Stimulated activated CD4-positive, alpha-beta T cell treated with anti-CD3 and anti-CD28 coated beads, Interleukin-15, amount 100 ng/mL, for 1 hour (primary cell): ENCODE data around the gene CRLF3.
"Not testable (repeated sequence)": the region's sequence is repeated elsewhere in the genome, so short reads cannot be mapped to it uniquely, and the experiment has no call there.

Experiments used
- DNase-seq, 2 donors: peaks; one replicate each; pipeline ENCODE4 v3.0.0-alpha.2; 2020; ENCODE audit warnings: low read depth in 1 of 2, low spot score in 1 of 2

The CRLF3 gene

DNA sequence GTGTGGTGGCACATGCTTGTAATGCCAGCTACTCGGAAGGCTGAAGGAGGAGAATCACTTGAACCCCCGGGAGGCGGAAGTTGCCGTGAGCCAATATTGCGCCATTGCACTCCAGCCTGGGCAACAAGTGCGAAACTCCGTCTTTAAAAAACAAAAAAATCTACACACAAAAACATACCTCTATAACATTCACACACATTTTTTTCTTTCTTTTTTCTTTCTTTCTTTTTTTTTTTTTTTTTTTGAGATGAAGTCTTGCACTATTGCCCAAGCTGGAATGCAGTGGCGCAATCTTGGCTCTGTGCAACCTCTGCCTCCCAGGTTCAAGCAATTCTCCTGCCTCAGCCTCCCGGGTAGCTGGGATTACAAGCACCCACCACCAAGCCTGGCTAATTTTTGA, 9.6 kb downstream of the CRLF3 start:
- DNase-seq = not testable (repeated sequence)

DNA sequence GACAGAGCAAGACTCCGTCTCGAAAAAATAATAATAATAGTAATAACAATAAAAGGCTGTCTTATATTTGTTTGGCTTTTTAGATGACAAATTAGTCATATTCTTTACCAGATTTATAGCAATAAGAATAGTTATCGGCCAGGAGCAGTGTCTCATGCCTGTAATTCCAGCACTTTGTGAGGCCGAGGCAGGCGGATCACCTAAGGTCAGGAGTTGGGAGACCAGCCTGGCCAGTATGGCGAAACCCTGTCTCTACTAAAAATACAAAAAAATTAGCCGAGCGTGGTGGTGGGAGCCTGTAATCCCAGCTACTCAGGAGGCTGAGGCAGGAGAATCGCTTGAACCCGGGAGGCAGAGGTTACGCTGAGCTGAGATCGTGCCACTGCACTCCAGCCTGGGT, 10.3 kb downstream of the CRLF3 start:
- not testable (repeated sequence) for DNase-seq

DNA sequence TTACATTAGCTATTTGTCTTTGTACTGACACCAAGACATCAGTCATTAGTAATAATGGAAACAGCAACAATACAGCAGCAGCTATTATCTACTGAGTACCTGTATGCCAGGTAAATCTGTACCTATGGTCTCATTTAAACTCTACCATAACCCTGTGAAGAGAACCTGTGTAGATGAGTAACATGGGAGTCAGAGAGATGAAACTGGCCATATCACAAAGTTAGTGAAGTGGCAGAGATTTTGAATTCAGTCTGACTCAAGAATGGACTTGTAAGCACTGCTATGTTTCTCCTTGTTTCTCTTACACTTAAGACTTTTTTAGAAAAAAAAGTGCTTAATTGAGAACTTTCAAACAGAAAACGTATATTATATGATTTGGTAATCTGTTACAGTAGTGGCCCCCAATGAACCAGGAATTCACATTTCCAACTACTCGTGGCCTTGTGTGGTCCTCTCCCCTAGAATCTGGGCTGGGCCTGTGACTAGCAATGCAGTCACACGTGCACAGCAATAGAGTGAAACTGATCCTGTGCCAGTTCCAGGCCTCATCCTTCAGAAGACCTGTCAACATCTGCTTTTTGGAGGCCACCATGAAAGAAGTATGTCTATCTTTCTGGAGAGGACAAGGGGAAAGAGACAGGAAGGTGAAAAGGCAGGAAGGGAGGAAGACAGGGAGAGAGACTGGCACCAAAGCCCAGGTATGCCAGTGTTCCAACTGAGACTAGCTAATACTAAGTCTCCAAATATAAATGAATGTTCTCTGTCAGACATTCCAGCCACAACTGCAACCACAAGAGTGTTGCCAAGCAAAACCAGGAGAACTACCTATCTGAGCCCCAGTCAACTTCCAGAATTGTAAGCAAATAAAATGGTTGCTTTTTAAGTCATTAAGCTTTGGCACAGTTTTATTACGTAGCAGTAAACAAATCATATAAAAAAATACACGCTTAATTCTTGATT, 12.0 kb downstream of the CRLF3 start:
- DNase-seq = no peak

DNA sequence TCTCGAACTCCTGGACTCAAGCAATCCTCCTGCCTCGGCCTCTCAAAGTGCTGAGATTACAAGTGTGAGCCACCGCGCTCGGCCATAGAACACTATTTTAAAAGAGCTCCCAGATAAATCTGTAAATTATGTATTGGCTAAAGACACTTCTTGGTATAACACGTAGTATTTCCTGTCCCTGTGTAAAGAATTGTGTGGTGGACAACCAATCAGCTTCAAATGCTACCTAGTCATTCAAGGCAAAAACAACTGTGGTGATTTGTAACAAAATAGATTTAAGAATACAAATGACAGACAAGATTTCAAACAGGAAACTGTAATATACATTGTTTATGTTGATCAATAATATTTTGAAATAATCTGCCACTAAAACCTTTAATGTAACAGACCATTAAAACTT, 14.6 kb downstream of the CRLF3 start:
- DNase-seq = no peak

DNA sequence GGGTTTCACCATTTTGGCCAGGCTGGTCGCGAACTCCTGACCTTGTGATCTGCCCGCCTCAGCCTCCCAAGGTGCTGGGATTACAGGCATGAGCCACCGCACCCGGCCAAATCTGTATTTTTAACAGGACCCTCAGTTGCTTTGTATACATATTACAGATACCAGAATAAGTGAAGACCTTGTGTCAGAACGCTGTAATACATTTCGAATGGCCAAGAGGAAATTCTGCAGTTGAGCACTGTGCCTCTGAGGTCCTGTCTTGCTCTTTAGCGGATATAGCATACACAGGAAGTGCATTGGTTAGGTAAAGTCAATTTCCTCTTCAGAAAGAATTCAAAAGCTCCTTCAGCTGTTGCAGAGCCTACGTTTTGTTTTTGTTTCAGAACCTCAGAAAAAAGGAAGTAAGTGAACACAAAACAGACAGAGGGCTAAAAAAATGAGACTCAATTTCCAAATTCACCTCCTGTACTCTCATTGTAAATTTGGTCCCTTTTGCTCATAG, 15.7 kb downstream of the CRLF3 start:
- DNase-seq = no peak

DNA sequence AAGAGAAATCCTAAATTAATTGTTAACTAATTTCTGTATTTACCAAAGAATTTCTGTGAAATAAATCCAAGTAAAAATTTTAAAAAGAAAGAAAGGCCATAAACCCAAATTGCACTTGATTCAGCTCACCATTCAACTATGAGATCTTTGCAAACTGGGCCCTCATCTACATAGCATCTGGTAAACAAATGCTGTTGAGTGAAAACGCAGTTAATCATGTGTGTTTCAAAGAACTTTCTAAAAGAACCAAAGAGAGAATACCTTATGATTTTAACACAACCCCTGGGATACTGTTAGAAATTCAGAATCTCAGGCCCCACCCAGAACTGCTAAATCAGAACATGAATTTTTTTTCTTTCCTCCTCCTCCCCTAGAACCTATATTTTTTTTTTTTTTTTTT, 16.6 kb downstream of the CRLF3 start:
- no peak for DNase-seq

DNA sequence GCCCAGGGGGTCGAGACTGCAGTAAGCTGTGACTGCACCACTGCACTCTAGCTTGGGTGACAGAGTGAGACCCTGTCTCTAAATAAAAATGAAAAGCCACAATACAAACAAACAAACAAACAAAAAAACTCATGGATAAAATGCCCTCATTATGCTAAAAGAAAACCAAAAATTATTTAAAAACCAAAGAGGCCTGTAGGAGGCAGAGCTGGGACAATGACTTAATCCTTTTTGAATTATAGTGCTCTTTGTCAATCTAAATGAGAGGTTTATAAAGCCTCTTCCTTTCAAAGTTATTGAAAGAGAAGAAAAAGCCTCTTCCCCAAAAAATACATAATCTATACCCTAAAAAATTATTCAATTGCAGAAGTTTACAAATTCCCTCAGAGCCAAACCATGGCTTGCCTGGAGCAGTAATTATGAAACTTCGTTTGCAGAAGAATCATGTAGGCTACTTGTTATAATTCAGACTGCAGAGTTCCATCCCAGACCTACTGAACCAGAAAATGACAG, 18.5 kb downstream of the CRLF3 start:
- no peak for DNase-seq

DNA sequence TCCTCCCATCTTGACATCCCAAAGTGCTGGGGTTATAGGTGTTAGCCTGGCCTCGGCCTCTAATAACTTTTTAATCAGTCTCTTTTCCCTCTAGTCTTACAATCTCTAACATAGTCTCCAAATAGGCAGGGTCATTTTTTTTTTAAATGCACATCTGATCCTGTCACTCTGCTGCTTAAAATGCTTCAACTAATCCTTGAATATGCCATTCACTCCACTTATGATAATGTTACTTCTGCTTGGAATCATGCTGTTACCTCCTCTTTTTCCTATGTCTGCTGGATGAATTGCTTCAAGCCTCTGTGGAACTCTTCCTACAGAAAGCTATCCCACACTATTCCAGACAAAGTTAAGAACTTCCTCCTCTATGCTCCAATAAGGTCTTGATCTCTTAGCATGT, 22.8 kb downstream of the CRLF3 start:
- no peak for DNase-seq

DNA sequence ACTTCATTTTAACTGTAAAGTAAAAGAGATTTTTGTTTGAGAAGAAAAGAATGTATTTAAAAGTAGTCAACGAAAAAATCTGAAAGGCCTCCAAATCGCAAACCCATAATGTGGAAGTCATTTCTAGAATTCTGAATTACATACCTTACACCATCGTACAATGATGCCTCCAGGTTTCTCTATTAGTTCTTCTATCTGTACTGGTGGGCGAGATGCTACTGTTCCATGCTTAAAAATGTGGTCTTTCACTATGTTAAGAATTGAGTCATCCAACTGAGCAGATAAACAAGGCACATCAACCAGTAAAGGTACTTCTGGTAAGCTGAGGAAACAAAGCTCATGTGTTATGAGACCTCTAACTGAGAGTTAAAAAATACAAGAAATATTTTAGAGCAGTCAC, 28.5 kb downstream of the CRLF3 start:
- no peak for DNase-seq

DNA sequence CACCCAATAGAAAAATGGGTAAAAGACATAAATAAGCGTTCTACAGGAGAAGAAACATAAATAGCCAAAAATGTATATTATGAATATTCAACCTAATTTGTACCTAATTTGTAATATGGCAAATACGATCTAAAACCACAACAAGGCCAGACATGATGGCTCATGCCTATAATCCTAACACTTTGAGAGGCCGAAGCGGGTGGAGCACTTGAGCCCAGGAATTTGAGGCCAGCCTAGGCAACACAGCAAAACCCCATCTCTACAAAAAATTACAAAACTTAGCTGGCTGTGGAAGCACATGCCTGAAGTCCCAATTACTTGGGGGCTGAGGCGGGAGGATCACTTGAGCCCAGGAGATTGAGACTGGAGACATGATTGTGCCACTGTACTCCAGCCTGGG, 30.1 kb downstream of the CRLF3 start:
- DNase-seq = no peak

DNA sequence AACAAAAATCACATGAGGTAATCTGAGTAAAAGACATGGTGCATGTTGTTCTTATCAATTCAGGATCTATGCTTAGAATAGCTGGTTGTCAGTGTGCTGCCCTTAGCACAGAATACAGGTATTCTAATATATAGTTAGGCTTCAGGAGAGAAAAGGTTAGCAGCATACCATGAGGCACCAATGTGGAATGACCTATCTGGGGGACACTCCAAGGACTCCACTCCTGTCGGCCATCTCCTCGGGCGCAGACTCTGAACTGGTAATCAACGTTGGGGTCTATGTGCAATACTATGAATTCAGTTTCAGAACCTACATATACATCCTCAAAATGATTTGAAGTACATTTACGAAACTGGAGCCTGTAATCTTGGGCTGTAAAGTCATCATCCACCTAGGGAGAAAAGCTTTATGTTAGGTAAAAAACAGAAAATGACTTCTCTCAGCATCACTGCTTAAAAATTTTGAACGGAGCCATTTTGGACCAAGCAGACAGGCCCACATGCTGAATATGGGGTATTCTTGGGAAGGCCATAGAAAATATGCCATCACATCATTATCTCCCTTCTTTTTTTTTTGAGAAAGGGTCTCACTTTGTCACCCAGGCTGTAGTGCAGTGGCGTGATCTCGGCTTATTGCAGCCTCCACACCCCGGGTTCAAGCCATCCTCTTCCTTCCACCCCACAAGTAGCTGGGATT, 31.1 kb downstream of the CRLF3 start:
- no peak for DNase-seq

DNA sequence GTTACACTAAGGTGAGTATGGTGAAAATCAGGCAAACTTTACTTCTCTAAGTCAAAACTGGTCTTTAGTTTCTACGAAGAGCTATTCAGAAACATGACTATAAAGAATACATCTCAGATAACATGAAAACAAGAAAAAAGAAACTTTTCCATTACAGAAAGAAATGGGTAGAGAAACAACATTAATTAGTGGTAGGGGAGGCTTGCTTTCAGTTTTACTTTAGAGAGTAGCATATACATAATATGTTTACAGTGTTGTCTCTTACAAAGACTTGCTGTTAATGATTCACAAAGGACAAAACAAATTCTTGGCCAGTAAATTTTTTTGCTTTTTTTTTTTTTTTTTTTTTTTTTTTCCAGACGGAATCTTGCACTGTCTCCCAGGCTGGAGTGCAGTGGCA, 34.2 kb downstream of the CRLF3 start:
- DNase-seq = no peak

DNA sequence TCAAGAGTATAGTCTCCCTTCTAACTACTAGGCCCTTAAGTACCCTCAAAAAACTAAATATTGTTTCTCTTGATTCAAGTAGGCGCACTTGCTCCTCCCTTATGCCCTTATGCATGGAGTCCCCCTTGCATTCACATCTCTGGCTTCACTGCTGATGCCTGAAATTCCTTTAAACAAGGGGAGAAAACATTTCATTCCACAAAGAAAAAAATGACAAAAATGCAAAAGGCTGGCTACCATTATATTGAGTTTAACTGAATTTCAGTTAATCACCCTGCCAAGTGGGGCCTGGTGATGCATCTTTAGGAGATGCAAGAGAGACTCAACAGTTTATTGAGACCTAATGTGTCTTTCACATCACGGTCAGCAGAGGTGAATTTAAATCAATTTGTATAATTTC, 35.6 kb downstream of the CRLF3 start:
- no peak for DNase-seq

DNA sequence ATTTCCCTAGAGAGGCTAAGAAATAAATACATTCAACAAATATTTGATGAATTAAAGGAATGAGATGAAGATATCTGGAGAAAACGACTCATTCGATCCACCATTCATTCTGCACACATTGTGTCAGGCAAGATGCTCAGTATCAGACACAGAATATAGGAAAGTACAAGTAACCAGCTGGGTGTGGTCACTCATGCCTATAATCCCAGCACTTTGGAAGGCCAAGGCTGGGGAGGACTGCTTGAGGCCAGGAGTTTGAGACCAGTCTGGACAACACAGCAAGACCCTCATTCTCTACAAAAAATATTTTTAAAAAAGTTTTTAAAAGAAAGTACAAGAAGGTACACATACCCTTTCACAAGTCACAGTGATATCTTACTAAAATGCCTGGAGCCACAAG, 42.3 kb downstream of the CRLF3 start:
- DNase-seq = no peak

DNA sequence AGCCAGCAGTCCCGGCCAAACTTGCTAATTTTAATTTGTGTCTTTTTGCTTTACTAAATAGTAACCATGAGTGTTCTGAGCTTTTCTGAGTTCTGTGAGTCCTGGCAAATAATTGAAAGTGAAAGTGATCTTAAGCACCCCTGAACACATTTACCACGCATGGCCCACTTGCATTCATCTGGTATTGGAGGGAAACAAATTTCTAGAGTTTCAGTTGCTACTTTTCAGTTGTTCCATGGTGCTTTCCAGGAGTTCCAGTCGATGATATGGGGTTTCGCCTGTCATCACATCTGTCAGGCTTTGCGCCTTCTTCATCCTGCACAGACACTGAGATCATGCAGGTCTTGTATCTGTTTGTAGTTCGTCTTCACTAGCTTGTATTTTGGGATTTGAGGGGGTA, 44.1 kb downstream of the CRLF3 start:
- DNase-seq = no peak

DNA sequence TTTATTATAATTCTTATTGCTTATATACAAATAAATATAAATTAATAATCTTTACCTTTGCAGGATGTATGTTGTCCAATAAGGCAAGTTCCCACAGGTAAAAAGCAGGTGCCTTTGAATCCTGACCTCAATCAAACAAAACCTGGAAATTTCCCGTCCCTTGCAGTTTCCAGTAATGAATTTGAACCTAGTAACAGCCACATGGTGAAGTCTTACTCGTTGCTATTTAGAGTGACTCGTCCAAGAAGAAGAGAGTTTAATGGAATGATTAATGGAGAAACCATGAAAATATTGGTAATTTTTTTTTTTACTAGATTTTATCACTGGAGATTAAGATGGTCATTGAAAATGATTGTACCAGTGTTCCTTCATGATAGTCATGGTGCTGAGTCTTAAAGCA, 55.7 kb downstream of the CRLF3 start:
- DNase-seq = not testable (repeated sequence)

DNA sequence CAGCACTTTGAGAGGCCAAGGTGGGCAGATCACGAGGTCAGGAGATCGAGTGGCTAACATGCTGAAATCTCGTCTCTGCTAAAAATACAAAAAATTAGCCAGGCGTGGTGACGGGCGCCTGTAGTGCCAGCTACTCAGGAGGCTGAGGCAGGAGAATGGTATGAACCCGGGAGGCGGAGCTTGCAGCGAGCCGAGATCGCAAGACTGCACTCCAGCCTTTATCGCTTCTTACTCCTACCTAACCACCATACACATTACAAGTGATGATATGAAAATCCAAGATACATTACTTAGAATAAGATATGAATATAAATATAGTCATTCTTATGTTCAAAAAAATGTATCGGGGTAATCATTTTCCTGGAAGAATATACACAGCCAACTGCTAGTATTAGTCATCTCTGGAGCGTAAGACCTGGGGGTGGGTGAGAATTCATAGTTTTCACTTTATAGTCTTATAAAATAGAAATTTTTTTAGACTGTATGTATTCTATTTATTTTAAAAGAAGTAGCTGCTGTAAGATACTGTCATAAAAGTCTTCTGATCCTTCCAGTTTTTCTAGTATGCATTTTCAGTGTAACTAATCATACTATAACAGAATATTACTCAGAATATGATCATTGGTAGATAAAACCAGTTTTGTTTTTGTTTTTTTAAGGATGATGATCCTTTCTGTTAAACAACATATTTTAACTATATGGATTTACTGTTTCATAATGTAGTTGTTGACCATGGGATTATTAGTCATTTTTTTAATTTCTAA, 56.7 kb downstream of the CRLF3 start:
- not testable (repeated sequence) for DNase-seq

DNA sequence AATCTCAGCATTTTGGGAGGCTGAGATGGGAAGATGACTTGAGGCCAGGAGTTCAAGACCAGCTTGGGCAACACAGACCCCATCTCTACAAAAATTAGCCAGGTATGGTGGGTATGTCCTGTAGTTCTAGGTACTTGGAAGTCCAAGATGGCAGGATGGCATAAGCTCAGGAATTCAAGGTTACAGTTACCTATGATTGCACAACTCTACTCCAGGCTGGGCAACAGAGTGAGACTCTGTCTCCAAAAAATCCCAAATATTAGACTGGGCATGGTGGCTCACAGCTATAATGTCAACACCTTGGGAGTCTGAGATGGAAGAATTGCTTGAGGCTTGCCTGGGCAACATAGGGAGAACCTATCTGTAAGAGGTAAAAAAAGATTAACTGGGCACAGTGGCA, 63.4 kb downstream of the CRLF3 start:
- no peak for DNase-seq

DNA sequence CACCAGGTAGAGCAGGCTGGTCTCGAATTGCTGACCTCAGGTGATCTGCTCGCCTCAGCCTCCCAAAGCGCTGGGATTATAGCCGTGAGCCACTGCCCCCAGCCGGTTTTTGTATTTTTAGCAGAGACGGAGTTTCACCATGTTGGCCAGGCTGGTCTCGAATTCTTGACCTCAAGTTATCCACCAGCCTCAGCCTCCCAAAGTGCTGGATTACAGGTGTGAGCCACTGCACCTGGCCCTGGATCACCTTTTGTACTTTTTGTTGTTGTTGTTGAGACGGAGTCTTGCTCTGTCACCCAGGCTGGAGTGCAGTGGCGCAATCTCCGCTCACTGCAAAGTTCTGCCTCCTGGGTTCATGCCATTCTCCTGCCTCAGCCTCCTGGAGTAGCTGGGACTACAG, 71.2 kb downstream of the CRLF3 start:
- not testable (repeated sequence) for DNase-seq

DNA sequence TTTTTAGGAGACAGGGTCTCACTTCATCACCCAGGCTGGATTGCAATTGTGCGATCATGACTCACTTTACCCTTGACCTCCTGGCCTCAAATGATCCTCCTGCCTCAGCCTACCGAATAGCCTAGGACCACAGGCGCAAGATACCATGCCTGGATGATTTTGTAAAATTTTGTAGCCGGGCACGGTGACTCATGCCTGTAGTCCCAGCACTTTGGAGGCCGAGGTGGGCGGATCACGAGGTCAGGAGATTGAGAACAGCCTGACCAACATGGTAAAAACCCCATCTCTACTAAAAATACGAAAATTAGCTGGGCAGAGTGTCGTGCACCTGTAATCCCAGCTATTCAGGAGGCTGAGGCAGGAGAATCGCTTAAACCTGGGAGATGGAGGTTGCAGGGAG, 73.5 kb downstream of the CRLF3 start:
- DNase-seq = not testable (repeated sequence)

DNA sequence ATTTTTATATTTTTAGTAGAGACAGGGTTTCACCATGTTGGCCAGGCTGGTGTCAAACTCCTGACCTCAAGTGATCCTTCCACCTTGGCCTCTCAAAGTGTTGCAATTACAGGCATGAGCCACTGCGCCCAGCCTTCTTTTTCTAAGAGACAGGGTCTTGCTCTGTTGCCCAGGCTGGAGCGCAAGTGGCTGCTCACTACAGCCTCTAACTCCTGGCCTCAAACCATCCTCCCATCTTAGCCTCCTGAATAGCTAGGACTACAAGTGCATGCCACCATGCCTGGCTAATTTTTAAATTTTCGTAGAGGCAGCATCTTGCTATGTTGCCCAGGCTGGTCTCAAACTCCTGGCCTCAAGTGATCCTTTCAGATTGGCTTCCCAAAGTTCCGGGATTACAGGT, 76.9 kb downstream of the CRLF3 start:
- DNase-seq = not testable (repeated sequence)
